ENCODE measurements around the gene SFXN4. TPM values are rescaled to one million over a fixed set of nuclear protein-coding genes. Genes with fewer than 3 reads are reported as not detected.

SFXN4 gene
- total and polyA plus RNA-seq, 9 of the 15 experiments (the other 6 are each of a cell fraction or from before 2014, with no cell fraction given), result 40.1 to 97.8 (median 54.5) TPM

GRCh38 chr10:119166564-119166963 is 1.1 kb upstream of the SFXN4 start (continued):
- TF ChIP-seq, protein P1, sequence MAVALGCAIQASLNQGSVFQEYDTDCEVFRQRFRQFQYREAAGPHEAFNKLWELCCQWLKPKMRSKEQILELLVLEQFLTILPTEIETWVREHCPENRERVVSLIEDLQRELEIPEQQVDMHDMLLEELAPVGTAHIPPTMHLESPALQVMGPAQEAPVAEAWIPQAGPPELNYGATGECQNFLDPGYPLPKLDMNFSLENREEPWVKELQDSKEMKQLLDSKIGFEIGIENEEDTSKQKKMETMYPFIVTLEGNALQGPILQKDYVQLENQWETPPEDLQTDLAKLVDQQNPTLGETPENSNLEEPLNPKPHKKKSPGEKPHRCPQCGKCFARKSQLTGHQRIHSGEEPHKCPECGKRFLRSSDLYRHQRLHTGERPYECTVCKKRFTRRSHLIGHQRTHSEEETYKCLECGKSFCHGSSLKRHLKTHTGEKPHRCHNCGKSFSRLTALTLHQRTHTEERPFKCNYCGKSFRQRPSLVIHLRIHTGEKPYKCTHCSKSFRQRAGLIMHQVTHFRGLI (CRISPR knock-in tag; IDR thresholded peaks at IDR 0.05), result no peak
- TF ChIP-seq MBD2 (IDR thresholded peaks at IDR 0.05; ENCODE audit: borderline replicate concordance, low read depth) (no peak), DPF2 (IDR thresholded peaks at IDR 0.05) (peak; percentile 19; the same call in 1 of the 2 replicates), CBX1 (IDR thresholded peaks at IDR 0.05; ENCODE audit: low read depth) (no peak), MECOM (CRISPR knock-in tag; IDR thresholded peaks at IDR 0.05) (no peak), ZNF134 (CRISPR knock-in tag; conservative IDR thresholded peaks at IDR 0.05) (no peak), PCBP2 (IDR thresholded peaks at IDR 0.05; ENCODE audit: low read depth, low read length, poor library complexity, severe bottlenecking) (no peak), HMGN3 (IDR thresholded peaks at IDR 0.05; ENCODE audit: borderline replicate concordance, extremely low read depth, insufficient read length, low read depth, low read length) (no peak), RBM22 (IDR thresholded peaks at IDR 0.05; ENCODE audit: low read depth, low read length, poor library complexity, severe bottlenecking) (no peak), BCOR (IDR thresholded peaks at IDR 0.05) (peak; percentile 54; the same call in 1 of the 2 replicates), SMARCA5 (IDR thresholded peaks at IDR 0.05) (0 out of 2 replicates have a peak, but pooled peaks have one; percentile 46), ZMIZ1 (IDR thresholded peaks at IDR 0.05; ENCODE audit: low read depth in 2 of 2, low read length in 2 of 2) (no peak), RBM25 (IDR thresholded peaks at IDR 0.05; ENCODE audit: low read depth, low read length, severe bottlenecking) (peak; percentile 35), ZNF589 (CRISPR knock-in tag; IDR thresholded peaks at IDR 0.05; ENCODE audit: low read depth) (no peak), KDM1A (IDR thresholded peaks at IDR 0.05) (0 out of 4 replicates have a peak, but pooled peaks have one; percentile 23 to 24), ZNF436 (CRISPR knock-in tag; IDR thresholded peaks at IDR 0.05) (0 out of 2 replicates have a peak, but pooled peaks have one; percentile 36)
- TF ChIP-seq, protein P2, sequence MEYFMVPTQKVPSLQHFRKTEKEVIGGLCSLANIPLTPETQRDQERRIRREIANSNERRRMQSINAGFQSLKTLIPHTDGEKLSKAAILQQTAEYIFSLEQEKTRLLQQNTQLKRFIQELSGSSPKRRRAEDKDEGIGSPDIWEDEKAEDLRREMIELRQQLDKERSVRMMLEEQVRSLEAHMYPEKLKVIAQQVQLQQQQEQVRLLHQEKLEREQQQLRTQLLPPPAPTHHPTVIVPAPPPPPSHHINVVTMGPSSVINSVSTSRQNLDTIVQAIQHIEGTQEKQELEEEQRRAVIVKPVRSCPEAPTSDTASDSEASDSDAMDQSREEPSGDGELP (CRISPR knock-in tag; IDR thresholded peaks at IDR 0.05; ENCODE audit: borderline replicate concordance), result no peak
